ENCODE data around the gene API5. TPM values are rescaled to one million over a fixed set of nuclear protein-coding genes. Genes with fewer than 3 reads are reported as not detected.

API5 gene
- total RNA-seq, 2 experiments from 2014 or later, result 193 to 200 TPM

Other genes starting within 250 kb of the API5 start
- 10 to 100 TPM; 31.8 to 33.7 TPM for gene TTC17, start 46.9 kb downstream of the API5 start, total RNA-seq

All from activated CD8-positive, alpha-beta memory T cell treated with anti-CD3 and anti-CD28 coated beads for 36 hours (primary cell).